ENCODE results near the gene WWOX.
"Not testable (repeated sequence)": the region's sequence is repeated elsewhere in the genome, so short reads cannot be mapped to it uniquely, and the experiment has no call there.

WWOX gene

GRCh38 chr16:78673884-78674283 is 574.4 kb downstream of the WWOX start:
- Mint-ChIP-seq H3K4me3 (no peak overlapping the region), H3K4me1 (ENCODE audit: low read depth) (no peaks in the 10 kb centered on the region), H3K36me3 (ENCODE audit: low read depth) (no peaks in the 10 kb centered on the region), H3K27me3 (no peaks in the 10 kb centered on the region), H3K27ac (no peak overlapping the region), H3K9me3 (no peaks in the 10 kb centered on the region)
- no peak for DNase-seq

GRCh38 chr16:78675312-78675711 is 575.9 kb downstream of the WWOX start:
- no peak overlapping the region for H3K27ac Mint-ChIP-seq
- no peaks in the 10 kb centered on the region for H3K9me3 Mint-ChIP-seq
- no peaks in the 10 kb centered on the region for H3K36me3 Mint-ChIP-seq (ENCODE audit: low read depth)
- no peaks in the 10 kb centered on the region for H3K27me3 Mint-ChIP-seq
- no peak for DNase-seq
- H3K4me3 Mint-ChIP-seq: no peak overlapping the region
- no peaks in the 10 kb centered on the region for H3K4me1 Mint-ChIP-seq (ENCODE audit: low read depth)

- Mint-ChIP-seq H3K27me3 (no peaks in the 10 kb centered on the region), H3K4me3 (no peak overlapping the region), H3K27ac (no peak overlapping the region), H3K36me3 (ENCODE audit: low read depth) (no peaks in the 10 kb centered on the region), H3K9me3 (no peaks in the 10 kb centered on the region), H3K4me1 (ENCODE audit: low read depth) (no peaks in the 10 kb centered on the region)
- no peak for DNase-seq
These were observed 576.7 kb downstream of the WWOX start for GRCh38 chr16:78675951-78676792.

GRCh38 chr16:78677181-78677731 is 577.8 kb downstream of the WWOX start:
- no peaks in the 10 kb centered on the region for H3K27me3 Mint-ChIP-seq
- no peaks in the 10 kb centered on the region for H3K36me3 Mint-ChIP-seq (ENCODE audit: low read depth)
- no peaks in the 10 kb centered on the region for H3K4me1 Mint-ChIP-seq (ENCODE audit: low read depth)
- no peak overlapping the region for H3K27ac Mint-ChIP-seq
- no peak overlapping the region for H3K4me3 Mint-ChIP-seq
- no peak for DNase-seq
- no peaks in the 10 kb centered on the region for H3K9me3 Mint-ChIP-seq

- Mint-ChIP-seq H3K4me1 (ENCODE audit: low read depth) (no peaks in the 10 kb centered on the region), H3K9me3 (no peaks in the 10 kb centered on the region), H3K27me3 (no peaks in the 10 kb centered on the region), H3K36me3 (ENCODE audit: low read depth) (no peaks in the 10 kb centered on the region), H3K4me3 (no peak overlapping the region), H3K27ac (no peak overlapping the region)
- no peak for DNase-seq
These were observed 580.1 kb downstream of the WWOX start for GRCh38 chr16:78679546-78679945.

DNA sequence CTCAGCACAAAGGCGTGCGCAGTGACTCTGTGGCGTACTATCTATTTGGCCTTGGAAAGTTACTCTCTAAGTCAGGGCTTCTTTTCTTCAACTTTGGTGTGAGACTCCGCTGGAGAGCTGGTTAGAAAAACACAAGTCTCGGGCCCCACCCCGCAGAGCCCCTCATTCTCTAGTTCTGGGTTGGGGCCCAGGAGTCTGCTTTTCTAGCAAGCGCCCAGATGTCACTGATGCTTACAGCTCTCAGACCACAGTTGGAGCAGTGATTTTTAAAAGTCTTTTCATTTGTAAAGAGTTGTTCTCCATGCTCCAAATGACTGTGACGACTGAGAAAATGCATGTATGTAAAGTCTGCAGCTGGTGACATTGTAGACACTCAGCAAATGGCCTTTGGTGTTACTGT is 582.3 kb downstream of the WWOX start:
- Mint-ChIP-seq H3K36me3 (ENCODE audit: low read depth) (no peaks in the 10 kb centered on the region), H3K27me3 (no peaks in the 10 kb centered on the region), H3K27ac (no peak overlapping the region), H3K4me1 (ENCODE audit: low read depth) (no peaks in the 10 kb centered on the region), H3K4me3 (no peak overlapping the region), H3K9me3 (no peaks in the 10 kb centered on the region)
- DNase-seq: no peak

- no peak overlapping the region for H3K4me3 Mint-ChIP-seq
- no peaks in the 10 kb centered on the region for H3K27me3 Mint-ChIP-seq
- no peaks in the 10 kb centered on the region for H3K4me1 Mint-ChIP-seq (ENCODE audit: low read depth)
- H3K27ac Mint-ChIP-seq: no peak overlapping the region
- no peaks in the 10 kb centered on the region for H3K36me3 Mint-ChIP-seq (ENCODE audit: low read depth)
- H3K9me3 Mint-ChIP-seq: no peaks in the 10 kb centered on the region
- no peak for DNase-seq
These were observed 584.7 kb downstream of the WWOX start for GRCh38 chr16:78684030-78684611.

- Mint-ChIP-seq H3K4me1 (ENCODE audit: low read depth) (no peaks in the 10 kb centered on the region), H3K27me3 (no peaks in the 10 kb centered on the region), H3K4me3 (no peak overlapping the region), H3K36me3 (ENCODE audit: low read depth) (no peaks in the 10 kb centered on the region), H3K9me3 (no peaks in the 10 kb centered on the region), H3K27ac (no peak overlapping the region)
- DNase-seq: no peak
These were observed 585.4 kb downstream of the WWOX start for GRCh38 chr16:78684655-78685375.

- no peak for DNase-seq
- Mint-ChIP-seq H3K4me1 (ENCODE audit: low read depth) (no peaks in the 10 kb centered on the region), H3K27ac (no peak overlapping the region), H3K9me3 (no peaks in the 10 kb centered on the region), H3K4me3 (no peak overlapping the region), H3K27me3 (no peaks in the 10 kb centered on the region), H3K36me3 (ENCODE audit: low read depth) (no peaks in the 10 kb centered on the region)
These were observed 587.1 kb downstream of the WWOX start for GRCh38 chr16:78686601-78687000.

GRCh38 chr16:78689028-78689427 is 589.6 kb downstream of the WWOX start:
- H3K4me1 Mint-ChIP-seq (ENCODE audit: low read depth): no peaks in the 10 kb centered on the region
- no peaks in the 10 kb centered on the region for H3K27me3 Mint-ChIP-seq
- no peak for DNase-seq
- H3K9me3 Mint-ChIP-seq: no peaks in the 10 kb centered on the region
- H3K4me3 Mint-ChIP-seq: no peak overlapping the region
- no peak overlapping the region for H3K27ac Mint-ChIP-seq
- H3K36me3 Mint-ChIP-seq (ENCODE audit: low read depth): no peaks in the 10 kb centered on the region

- Mint-ChIP-seq H3K9me3 (no peaks in the 10 kb centered on the region), H3K4me1 (ENCODE audit: low read depth) (no peaks in the 10 kb centered on the region), H3K27me3 (no peaks in the 10 kb centered on the region), H3K36me3 (ENCODE audit: low read depth) (no peaks in the 10 kb centered on the region), H3K27ac (no peak overlapping the region), H3K4me3 (no peak overlapping the region)
- no peak for DNase-seq
These were observed 590.1 kb downstream of the WWOX start for GRCh38 chr16:78689536-78689935.

DNA sequence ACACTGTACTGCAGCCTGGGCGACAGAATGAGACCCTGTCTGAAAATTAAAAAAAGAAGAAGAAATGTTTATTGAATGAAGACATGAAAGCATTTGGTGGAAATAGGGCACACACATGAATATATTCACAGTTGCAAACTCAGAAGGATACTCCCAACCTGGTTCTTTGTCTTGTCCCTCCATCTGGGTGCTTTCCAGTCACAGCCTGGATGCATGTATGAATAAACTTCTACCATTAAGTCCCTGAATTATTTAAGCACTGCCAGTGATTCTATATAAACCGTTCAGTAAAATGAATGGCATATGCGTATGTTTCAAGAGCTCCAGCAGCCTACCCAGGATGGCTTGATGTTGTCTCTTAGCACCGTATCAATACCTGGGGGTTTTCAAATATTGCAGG is 591.1 kb downstream of the WWOX start:
- Mint-ChIP-seq H3K27ac (no peak overlapping the region), H3K9me3 (no peaks in the 10 kb centered on the region), H3K36me3 (ENCODE audit: low read depth) (no peaks in the 10 kb centered on the region), H3K4me3 (no peak overlapping the region), H3K4me1 (ENCODE audit: low read depth) (no peaks in the 10 kb centered on the region), H3K27me3 (no peaks in the 10 kb centered on the region)
- DNase-seq: no peak

- not testable (repeated sequence) for H3K27me3 Mint-ChIP-seq; H3K27ac Mint-ChIP-seq; H3K4me3 Mint-ChIP-seq; H3K9me3 Mint-ChIP-seq; H3K36me3 Mint-ChIP-seq (ENCODE audit: low read depth); H3K4me1 Mint-ChIP-seq (ENCODE audit: low read depth); DNase-seq
These were observed 592.3 kb downstream of the WWOX start for GRCh38 chr16:78691746-78692145.

GRCh38 chr16:78693496-78693895 is 594.0 kb downstream of the WWOX start:
- no peaks in the 10 kb centered on the region for H3K4me1 Mint-ChIP-seq (ENCODE audit: low read depth)
- DNase-seq: no peak

DNA sequence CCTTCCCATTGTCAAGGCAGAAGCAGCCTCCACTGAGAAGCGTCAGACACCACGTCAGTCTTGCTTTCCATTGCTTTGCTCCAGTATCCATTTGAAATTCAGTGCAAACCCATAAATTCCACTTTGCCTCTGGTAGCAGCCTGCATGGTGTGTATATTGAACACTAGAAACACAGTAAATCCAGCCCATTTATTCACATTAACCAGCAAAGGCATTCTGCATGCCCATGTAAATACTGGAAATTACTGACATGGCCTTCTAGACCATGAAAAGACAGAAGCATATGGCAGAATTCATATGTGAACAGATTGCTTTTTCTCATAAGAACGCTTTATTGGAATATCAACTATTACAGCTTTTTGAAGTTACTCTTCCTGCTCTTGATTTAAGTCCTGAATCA is 595.0 kb downstream of the WWOX start:
- no peak overlapping the region for H3K4me3 Mint-ChIP-seq

More at GRCh38 chr16:78693496-78693895, 594.0 kb downstream of the WWOX start:
- Mint-ChIP-seq H3K4me3 (no peak overlapping the region), H3K27me3 (no peaks in the 10 kb centered on the region), H3K27ac (no peak overlapping the region), H3K9me3 (no peaks in the 10 kb centered on the region), H3K36me3 (ENCODE audit: low read depth) (no peaks in the 10 kb centered on the region)

More for the DNA sequence above, 595.0 kb downstream of the WWOX start:
- Mint-ChIP-seq H3K9me3 (no peaks in the 10 kb centered on the region), H3K27ac (no peak overlapping the region), H3K27me3 (no peaks in the 10 kb centered on the region), H3K4me1 (ENCODE audit: low read depth) (no peaks in the 10 kb centered on the region), H3K36me3 (ENCODE audit: low read depth) (no peaks in the 10 kb centered on the region)
- no peak for DNase-seq
